NOMO-1 (cell line): ENCODE results near the gene PKN1.
A peak's percentile ranks its signal among the peaks of the same experiment; 100 is the strongest.

Experiments
- DNase-seq, 2 experiments: peaks; one replicate each; lab custom pipeline; 2025; ENCODE audit not compliant: unreplicated experiment in 2 of 2; lab: John Stamatoyannopoulos, UW

PKN1 gene

GRCh38 chr19:14405758-14406644, 27.1 kb upstream of the PKN1 start:
- peak; percentile 74 to 86 for DNase-seq

GRCh38 chr19:14406645-14407401, 26.3 kb upstream of the PKN1 start:
- no peak for DNase-seq

- DNase-seq = no peak
These were observed 25.3 kb upstream of the PKN1 start for GRCh38 chr19:14407605-14408484.

GRCh38 chr19:14408491-14409145, 24.5 kb upstream of the PKN1 start:
- no peak for DNase-seq

GRCh38 chr19:14409146-14410023, 23.7 kb upstream of the PKN1 start:
- no peak for DNase-seq

- no peak for DNase-seq
These were observed 22.7 kb upstream of the PKN1 start for GRCh38 chr19:14410091-14411051.

- no peak for DNase-seq
These were observed 21.8 kb upstream of the PKN1 start for GRCh38 chr19:14411161-14411937.

GRCh38 chr19:14411938-14412245, 21.2 kb upstream of the PKN1 start:
- DNase-seq = no peak

- no peak for DNase-seq
These were observed 20.6 kb upstream of the PKN1 start for GRCh38 chr19:14412324-14412995.

GRCh38 chr19:14412996-14413692, 20.0 kb upstream of the PKN1 start:
- DNase-seq = no peak

GRCh38 chr19:14413693-14414181, 19.4 kb upstream of the PKN1 start:
- no peak for DNase-seq

GRCh38 chr19:14414926-14415690, 18.0 kb upstream of the PKN1 start:
- DNase-seq = no peak

- no peak for DNase-seq
These were observed 16.3 kb upstream of the PKN1 start for GRCh38 chr19:14416817-14417231.

- DNase-seq = peak in 1 of 2 experiments; percentile 67
These were observed 14.3 kb upstream of the PKN1 start for GRCh38 chr19:14418856-14419105.

- peak; percentile 99 to 100 for DNase-seq
These were observed 13.8 kb upstream of the PKN1 start, which contains the start of gene DDX39A for GRCh38 chr19:14419106-14419813. Gene DDX39A, minus strand, starts transcription at chr19:14419341. Its CDS starts 6,121 bp downstream, at chr19:14413220.
